ENCODE data around the gene STON1.

The STON1 gene

DNA sequence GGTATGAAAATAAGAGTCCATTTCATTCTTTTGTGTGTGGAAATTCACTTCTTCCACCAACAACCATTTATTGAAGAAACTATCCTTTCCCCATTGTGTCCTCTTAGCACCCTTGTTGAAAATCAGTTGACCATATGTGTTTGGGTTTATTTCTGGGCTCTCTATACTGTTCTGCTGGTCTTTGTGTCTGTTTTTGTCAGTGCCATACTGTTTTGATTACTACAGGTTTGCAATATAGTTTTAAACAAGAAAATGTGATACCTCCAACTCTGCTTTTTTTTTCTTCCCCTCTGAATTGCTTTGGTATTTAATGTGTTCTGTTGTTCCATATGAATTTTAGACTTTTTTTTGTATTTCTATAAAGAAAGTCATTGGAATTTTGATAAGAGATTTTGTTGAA is 96.1 kb downstream of the STON1 start:
- no peak for DNase-seq

DNA sequence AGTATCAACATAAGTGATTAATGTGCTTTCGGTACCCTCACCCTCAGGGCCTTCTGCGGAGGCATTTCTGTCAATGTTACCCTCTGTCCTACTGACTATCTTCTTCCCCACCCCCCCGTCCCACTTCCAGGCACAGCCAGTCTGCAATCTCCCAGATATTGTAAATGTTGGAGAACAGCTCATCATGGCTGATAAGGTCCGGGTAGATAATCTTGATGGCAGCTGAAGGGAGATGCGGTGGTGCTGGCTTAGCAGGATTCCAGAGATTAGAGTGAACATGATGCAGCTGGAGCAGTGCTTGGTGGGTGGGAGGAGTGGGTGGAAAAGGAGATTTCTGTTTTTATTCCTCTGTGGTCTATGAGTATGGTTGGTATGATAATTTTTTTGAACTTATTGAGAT is 103.2 kb downstream of the STON1 start:
- DNase-seq, result no peak

DNA sequence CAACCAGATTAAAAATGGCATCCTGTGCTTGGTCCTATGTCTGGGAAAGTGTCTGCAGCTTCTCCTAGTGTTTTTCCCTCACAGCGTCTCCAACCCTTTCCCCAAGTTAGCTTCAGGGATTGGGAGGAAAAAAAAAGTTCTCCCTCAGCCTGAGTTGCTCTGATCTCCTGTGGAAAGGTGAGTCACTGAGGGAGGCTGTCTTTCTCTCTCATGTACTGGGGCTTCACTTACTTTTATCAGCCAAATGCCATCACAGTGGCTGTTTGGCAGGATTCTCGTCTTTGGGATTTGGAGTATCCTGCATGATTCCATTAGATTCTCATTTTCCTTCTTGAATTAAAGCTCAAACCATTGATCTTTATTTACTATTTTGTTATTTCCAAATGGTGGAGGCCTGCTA is 105.8 kb downstream of the STON1 start:
- DNase-seq, result no peak

DNA sequence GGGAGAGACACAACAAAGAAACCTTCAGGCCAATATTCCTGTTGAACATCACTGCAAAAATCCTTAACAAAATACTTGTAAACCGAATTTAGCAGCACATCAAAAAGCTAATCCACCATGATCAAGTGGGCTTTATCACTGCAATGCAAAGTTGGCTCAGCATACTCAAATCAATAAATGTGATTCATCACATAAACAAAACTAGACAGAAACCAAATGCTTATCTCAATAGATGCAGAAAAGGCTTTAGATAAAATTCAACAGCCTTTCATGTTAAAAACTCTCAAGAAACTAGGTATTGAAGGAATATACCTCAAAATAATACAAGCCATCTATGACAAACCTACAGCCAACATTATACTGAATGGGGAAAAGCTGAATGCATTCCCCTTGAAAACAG is 108.3 kb downstream of the STON1 start:
- DNase-seq, result no peak

Data from SW 1271 (cell line).